ENCODE data around the gene PCBP2.
"Not testable (repeated sequence)": the region's sequence is repeated elsewhere in the genome, so short reads cannot be mapped to it uniquely, and the experiment has no call there.

The PCBP2 gene

DNA sequence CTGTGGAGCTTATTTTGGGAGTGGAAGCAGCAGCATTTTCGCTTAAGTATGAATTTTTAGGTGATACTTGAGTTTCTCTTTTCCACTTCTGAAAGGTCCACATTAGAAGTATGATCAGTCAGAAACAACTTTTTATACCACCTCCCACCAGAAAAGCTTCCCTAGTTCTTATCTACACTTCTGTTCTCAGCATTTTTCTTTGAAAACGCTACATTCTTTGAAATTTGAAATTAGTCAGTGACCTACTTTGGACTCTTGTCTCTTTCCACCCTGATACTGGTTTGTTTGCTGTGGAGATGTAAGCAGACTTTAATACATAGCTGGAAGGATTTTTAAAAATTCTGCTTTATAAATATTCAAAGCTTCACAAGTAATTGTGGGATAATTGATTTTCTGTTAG lies 22.2 kb downstream of the PCBP2 start:
- no peak for DNase-seq

DNA sequence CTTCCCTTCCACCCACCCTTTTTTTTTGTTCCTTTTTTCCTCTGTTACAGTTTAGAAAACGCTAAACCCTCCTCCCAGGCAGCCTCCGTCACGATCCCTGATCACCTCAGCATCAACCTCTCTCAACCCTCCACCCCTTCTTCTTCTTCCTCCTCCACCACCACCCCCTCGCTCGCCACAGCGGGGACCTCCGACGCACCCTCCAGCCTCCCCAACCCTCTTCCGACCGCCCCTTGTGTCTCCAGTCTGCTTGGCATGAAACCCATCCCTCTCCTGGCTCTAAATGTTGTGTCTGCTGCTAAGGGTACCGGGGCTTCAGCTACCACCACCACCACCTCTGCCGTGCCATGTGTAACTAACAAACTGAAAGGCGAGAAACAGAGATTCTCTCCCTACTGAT lies 22.9 kb downstream of the PCBP2 start:
- no peak for DNase-seq

DNA sequence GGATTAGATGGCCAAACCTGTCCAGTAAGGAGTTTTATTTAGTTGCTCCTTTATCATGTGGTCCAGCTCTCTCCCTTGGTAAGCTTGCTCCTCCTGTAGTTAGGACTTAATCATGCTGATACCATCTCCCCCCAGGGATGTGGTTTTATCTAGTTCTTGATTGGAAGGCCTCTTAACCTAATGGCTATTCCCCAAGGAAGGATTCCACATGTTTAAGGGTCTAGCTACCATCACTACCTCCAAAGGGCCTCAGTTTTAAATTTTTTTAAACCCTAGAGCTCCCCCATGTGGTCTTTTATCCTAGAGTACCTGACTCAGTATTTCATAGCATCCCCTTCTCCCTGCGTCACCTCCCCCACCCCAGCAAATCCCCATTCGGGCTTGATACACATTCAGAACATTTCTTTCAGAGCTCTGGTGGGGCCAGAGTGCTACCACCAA lies 24.9 kb downstream of the PCBP2 start:
- DNase-seq, result no peak

DNA sequence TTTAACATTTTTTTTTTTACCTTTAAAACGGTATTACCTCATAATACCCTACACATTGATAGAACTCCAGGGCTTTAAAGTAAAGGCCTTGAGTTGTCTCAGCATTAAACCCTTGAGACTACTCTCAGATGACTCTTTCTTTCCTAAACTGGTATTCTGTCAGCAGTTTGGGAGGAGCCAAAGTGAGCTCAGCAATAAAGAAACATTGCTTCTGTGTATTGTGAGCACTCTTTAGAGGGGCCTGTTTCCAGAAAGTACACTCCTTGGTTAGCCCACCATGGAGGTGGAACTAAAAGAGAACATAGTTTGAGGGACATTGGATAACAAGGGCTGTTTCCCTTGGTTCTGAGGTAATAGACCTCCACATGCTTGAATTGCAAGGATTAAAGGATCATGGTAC lies 27.0 kb downstream of the PCBP2 start:
- DNase-seq, result no peak

DNA sequence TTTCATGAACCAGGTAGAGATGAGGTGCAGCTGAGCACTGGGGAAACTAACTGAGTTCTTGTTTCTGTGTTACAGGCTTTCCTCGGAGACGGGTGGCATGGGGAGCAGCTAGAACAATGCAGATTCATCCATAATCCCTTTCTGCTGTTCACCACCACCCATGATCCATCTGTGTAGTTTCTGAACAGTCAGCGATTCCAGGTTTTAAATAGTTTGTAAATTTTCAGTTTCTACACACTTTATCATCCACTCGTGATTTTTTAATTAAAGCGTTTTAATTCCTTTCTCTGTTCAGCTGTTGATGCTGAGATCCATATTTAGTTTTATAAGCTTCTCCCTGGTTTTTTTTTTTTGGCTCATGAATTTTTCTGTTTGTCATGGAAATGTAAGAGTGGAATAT lies 27.4 kb downstream of the PCBP2 start:
- no peak for DNase-seq

DNA sequence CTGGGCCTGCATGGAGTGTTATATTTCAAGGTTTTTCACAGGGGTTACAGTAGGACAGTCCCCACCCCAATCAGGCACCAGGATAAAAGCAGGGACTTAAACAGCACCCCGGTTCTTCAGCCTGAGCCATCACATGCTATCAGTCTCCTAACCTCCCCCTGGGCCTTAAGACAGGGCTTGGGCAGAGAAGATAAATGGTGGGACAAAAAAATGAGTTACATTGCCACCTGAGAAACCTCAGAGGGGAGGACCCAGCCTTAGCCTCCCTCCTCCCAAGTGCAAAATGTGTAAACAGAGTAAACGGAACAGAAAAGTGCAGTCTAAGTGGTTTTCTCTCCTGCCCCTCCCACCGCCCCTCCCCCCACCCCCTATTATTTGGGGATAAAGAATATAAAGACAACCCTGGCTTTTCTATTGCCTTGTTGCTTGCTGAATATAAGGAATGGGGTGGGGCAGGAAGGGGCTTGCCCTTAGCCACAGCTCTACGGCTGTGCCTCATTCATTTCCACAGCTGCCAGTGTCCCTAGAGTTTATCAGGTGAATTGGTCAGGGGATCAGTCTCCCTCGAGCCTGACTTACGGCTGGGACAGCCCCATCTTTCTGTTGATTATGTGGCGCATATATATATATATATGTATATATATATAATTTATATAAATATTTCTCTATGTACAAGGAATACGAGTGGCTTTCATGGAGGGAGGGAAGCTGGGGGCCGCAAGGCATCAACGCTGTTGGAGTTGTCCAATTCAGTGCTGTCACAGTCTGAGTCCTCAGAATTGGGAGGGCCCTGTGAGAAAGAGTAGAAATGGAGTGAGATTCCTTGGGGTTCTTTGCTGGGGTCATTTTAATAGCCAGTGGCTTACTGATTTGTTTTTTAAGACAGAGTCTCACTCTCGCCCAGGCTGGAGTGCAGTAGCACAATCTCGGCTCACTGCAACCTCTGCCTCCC lies 28.9 kb downstream of the PCBP2 start:
- no peak for DNase-seq

DNA sequence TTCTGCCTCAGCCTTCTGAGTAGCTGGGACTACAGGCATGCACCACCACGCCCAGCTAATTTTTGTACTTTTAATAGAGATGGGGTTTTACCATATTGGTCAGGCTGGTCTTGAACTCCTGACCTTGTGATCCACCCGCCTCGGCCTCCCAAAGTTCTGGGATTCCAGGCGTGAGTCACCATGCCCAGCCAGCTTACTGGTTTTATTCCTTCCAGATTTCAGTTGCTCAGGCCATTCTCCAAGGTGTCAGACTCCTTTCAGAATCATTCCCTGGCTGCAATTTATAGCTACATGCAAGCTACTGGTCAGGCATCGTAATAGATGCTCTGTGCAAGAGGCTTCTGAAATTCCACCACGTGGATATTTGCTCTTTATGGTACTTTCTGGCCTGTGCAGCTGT lies 29.6 kb downstream of the PCBP2 start:
- not testable (repeated sequence) for DNase-seq

DNA sequence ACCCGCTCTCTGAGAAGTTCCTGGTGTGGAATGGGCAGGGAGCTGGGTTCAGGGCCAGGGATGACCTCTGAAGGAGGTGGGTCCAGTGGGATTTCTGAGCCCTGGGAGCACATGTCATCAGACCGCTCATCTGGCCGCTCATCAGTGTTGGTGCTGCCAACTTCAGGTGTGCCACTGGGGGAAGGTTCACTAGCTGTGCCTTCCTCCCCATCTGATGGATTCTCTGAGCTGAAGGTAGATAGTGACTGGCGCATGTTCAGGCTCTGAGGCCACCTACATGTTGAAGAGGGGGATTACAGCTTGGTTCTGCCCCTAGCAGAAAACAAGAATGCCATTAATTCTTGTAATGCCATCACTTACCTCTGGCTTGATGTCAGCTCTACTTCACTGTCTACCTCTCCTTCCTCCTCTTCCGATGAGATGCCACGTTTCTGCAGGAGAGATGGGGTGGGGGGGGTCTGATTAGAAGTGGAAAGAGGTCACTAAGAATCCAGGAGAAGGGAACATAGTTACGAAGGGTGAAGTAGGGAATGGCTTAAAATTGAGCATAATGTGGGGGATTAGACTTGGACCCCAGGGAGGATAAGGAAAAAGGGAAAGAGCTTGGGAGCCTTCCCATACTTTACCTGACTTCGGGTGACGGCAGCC lies 30.2 kb downstream of the PCBP2 start:
- no peak for DNase-seq

DNA sequence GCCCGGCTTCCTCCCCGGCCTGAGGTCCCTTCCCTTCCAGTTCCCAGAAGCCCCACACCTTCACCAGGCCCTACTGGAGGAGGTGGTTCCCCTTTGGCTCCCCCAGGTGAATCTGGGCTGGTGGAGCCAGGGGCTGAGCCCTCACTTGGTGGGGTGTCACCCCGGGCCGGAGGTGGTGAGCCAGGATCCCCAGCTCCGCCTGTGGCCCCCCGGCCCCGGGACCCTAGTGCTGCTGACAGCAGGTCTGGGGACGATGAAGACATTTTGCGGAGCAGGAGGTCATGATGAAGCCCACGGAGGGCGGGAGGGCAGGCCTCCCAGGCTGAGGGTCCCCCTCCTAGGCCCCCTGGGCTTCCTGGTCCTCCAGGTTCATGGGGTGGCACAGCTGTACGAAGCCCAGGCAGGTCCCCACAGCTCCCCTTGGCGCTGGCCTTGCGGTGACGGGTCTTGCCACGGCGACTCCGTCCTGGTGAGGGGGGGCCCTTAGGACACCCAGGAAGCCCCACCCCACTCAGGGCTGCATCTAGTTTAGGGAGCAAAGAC lies 30.8 kb downstream of the PCBP2 start:
- DNase-seq, result no peak

DNA sequence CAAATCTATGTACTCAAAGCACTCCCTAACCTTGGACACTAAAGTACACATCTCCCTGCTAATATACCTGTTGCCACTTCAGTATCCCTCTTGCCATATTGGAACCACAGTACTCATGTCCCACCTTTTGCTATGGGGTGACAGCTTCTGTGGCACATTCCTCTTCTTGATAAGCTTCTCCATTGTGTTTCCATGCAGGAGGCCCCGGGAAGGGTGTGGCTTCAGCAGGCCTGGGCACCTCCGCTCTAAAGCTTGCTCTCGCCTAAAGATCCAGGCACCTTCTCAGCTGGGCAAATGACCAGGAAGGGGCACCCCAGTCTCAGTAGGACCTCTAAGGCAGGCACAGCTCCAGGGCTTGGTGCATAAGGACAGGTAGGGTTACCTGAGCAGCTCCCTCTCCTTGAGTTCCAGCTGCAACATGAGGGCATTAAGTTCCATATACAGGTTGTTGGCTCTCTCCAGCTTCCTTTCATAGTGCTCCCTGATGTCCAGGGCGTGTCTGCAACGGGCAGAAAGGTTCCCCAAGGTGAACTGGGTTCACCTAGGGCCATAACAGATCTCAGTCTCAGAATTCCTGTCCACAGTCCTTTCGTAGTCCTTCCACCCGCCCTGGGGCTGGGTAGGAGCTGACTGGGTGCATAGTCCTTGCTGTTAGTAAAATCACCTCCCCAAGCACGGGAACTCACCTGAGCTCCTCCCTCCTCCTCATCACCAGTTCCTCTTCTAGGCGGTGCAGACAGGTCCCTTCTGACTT lies 31.5 kb downstream of the PCBP2 start:
- peak in 1 of 2 donors; percentile 27 for DNase-seq

DNA sequence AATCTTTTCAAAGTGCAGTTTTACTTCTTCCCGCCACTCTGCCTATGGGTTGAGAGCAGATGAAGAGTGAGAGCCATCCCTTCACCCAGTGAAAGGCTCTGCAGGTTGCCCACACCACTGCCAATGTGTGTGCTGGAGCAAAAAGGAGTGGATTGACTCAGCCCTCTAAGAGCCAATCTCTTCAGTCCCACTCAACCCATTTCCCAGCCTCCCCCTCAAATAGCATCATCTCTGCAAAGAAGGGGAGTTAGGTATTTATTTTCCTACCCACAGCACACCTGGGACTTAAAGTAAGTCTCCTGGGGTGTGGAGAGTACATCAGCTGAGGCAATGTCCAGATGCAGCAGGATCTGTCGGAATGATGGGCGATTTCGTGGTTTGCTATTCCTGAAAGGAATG lies 32.1 kb downstream of the PCBP2 start:
- DNase-seq, result no peak

DNA sequence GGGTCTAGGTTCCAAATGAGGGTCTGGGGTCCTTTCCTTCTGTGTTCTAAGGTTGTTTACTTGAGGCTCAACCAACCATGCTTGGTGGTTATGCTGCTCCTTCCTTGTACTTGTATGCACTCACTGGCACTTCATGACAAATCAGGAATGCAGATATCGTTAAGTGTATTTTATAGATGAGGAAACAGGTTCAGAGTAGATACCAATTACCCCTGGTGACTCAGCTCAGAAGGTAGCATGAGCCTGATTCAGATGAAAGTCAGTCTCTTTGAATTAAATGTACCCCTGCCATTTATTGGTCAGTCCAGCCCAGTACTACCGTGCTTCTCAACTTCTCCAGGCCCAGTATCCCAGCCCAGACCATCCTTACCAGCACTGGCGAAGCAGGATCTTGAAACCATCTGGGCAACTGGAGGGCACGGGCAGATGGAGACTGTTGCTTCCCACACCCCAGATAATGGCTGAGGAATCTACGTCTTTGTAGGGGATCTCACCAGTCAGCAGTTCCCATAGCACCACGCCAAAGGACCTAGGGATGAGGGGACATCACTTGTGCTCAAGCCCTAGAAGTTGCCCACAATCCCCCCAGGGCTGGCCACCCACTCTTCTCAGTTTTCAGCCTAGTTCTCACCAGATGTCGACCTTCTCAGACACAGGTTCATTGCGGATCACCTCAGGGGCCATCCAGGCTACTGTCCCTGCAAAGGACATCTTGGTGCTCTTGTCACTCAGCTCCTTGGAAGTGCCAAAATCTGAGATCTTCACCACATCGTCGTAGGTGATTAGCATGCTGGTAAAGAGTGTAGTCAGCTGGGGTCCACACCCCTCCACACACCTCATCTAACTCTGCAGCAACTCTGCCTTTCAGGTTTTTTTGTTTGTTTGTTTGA lies 33.0 kb downstream of the PCBP2 start:
- DNase-seq, result no peak

DNA sequence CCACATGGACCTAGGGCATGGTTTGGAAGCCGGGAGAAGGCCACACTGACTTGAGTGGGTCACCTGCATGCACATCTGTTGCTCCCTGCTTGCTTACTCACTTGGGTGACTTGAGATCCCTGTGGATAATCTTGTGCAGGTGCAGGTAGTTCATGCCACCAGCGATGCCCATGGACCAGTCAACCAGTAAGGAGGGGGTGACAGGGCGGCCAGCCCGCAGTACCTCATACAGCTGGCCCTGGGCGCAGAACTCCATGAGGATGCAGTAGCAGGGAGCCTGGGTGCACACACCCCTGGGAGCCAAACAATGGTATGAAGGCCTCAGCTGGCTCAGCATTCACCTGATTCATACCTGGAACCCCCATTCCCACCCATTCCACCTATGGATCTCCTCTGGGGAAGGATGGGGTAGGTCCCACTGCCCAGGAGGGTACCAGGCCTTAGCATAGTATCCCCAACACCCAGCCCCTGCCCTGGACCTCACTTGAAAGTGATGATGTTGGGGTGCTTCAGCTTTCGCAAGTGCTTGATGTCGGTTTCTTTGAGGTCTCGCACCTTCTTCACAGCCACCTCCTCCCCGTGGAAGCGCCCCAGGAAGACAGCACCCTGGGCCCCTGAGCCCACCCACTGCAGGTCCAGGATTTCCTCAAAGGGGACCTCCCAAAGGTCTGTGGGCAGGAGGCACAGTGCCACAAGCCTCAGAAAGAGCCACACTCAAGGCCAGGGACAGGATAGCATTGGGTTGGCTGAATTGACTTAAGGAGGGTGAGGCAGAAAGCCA lies 34.2 kb downstream of the PCBP2 start:
- DNase-seq, result no peak

DNA sequence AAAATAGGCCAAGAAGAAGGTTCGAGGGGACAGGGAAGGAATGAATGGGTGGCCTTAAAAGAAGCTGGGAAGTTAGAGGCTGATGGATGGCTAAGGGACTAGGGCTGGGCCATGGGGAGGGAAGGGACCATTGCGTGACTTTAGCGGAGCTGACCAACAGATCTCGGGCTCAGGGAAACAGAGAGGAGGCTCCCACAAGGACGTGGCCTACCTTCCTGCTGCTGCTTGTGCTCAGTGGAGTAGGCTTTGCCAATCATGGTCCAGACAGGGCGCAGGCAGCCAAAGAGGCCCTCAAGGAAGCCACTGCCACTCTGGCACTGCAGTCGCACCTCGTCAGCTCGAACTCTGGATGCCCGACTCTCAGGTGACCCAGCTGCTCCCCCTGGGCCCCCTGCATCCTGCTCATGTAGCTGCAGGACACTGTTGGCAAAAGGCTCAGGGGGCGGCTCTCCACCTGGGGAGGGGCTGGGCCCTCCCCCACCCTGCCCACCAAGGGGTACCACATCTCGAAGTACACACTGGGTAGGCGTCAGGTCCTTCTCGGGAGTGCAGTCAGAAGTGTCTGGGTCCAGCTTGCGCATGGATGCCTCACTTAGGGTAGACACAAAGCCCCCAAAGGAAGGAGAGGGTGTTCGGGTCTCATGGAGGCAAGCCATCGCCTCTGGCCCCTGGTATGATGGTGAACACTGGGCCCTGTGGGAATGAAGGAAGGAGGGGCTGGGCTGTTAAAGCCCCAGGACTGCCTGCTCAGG lies 35.0 kb downstream of the PCBP2 start:
- no peak for DNase-seq

DNA sequence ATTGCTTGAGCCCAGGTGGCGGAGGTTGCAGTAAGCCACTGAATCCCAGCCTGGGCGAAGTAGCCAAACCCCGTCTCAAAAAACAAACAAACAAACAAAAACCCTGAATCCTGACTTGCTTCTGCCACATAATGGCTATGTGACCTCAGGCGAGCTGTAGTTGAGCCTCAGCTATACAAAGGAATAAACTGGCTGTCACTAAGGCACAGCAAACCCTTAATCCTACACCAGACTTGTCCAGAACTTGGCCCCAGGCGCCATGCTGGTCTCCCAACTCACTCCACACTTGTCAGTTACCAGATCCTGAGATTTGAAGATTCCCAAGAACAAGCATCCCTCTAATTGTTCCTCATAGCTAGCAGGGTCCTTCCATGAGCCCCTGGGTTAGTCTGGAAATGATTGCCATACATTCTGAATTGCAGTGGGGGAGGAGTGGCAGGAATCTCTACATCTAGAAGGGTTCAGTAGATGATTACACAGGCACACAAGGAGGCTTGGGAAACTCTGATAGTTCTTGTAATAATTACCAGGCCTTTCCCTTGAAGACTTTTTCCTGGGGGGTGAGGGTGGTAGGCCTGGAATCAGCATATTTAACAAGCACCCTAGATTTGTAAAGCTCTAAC lies 37.5 kb downstream of the PCBP2 start:
- DNase-seq, result no peak

DNA sequence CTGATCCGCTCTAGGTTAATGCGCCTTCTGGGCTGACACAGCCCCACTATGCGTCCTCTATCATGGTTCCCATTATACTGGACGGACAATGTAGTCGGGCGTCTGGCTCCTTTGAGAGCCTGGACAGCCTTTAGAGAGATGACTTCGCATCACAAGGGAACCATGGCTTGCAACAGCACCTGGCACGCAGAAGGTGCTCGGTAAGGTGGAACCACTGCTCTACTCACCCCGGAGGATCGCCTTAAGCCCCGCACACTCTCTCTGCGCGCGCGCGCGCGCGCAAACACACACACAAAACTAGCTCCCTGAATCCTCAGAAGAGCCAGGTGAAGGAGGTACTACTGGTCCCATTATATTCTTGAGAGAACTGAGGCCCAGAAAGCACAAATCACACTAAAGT lies 40.3 kb downstream of the PCBP2 start:
- no peak for DNase-seq

DNA sequence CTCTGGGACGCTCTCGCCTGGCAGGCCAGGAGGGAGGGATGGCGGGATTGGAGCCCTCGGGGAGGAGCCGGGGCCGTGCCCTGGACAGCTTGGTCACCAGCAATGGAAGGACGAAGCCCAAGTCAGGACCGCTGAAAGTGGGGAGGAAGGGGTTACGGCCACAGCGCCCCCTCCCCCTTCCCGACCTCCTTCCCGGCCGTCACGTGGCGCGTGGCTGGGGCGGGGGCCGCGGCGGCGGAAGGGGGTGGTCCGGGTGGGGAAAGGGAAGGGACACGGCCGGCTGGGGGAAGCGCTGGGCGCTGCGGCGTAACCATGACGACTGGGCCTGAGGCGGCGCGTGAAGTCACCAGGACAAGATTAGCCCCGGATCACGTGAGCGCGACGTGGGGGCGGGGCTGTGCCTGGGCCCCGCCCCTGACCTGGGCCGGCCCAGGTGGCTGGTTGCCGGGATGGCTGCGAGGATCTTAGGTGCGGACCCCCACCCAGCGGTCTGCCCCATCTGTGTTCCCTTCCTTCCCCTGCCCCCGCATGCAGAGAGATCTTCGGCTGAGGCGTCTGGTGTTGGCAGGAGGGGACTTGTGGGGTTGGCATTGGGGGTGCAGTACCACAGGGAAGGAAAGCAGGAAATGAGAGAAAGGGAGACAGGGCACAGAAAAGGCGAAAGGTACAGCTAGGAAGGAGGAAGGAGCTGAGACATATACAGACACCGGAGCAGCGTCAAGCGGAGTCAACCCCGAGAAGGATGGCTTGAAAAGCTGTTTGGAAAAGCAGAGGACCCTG lies 41.1 kb downstream of the PCBP2 start:
- DNase-seq, result peak; percentile 89 to 90

DNA sequence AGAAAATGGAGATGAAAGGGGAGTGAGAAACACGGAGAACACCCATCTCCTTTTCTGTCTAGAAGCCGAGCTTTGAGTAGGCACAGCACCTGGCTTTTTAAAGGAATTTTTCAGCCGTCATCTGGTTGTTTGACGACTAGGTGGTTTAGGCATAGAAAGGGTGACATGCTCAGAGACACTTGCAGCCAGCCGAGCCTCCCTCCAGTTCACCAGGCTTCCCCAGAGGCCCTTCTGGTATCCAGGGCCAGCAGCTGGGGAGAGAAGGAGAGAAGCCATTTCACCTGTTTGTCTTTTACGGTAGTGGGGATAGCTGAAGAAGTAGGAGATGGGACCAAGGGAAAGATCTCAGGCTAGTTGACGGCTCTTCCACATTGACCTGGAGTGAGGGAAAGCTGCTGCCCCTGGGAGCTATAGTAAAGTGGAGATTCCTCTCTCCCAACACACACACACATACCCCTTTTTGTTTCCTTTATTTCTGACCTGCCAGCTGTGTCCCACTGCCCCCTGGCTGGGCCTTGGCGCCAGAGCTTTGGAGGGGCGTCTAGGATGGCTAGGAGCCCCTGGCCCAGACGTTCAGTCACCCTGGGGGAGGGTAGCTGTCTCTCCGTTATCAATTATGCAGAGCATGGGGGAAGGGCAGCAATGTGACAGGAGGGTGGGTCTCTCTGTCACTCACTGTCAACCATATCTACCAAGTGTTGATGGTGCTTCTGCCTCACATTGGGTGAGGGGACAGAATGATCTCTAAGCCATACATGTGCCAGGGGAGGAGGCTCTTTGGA lies 41.9 kb downstream of the PCBP2 start:
- no peak for DNase-seq

Measured in stimulated activated CD4-positive, alpha-beta T cell treated with anti-CD3 and anti-CD28 coated beads, Interleukin-2, amount 100 ng/mL, for 24 hours (primary cell).